Activated T-cell treated with anti-CD3 and anti-CD28 coated beads for 48 hours (primary cell): ENCODE data around the gene KCNH2.

ENCODE experiments used
- DNase-seq: peaks from one replicate; pipeline ENCODE4 v3.0.0-alpha.2; 2020; ENCODE audit warnings: low read depth

KCNH2 gene

DNA sequence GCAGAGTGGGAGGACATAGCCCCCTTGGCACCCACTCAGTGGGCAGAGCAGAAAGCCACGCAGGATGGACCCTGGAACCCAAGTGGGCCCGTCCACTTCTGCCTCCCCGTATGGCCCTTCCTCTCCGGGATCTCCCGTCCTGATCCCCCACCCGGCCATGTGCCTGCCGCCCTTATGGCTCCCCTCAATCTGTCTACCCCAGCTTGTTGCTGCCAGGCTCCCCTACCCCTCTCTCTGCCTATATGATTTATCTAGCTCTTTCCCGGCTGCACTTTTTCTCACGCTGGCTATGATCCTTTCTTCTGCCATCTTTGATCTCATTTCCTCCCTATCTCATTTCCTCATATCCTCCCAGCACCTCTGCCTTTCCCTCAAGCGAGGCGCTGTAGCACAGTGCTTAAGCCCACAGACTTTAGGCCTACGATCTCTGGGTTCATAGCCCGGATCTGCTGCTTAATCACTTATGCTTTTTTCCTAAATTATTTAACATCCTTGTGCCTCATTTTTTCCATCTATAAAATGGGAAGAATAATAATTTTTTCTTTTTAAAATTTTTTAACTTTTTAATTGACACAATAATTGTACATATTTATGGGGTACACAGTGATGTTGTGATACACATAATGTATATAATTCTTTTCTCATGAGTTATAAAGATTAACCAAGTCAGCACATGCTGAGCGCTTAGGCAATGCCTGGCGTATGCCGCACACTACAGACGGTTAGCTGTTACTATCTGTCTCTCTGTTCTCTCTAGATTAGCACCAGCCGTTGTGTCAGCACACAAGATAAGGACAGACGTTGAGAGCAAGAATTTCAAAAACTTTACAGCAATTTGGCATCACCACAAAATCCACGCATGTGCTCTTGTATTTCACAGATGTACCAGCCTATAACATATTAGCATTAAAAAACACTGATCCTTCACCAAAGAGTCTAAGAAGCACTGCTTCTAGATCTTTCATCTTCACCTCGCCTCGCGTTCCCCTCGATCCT is 18.1 kb downstream of the KCNH2 start:
- DNase-seq, result no peak

DNA sequence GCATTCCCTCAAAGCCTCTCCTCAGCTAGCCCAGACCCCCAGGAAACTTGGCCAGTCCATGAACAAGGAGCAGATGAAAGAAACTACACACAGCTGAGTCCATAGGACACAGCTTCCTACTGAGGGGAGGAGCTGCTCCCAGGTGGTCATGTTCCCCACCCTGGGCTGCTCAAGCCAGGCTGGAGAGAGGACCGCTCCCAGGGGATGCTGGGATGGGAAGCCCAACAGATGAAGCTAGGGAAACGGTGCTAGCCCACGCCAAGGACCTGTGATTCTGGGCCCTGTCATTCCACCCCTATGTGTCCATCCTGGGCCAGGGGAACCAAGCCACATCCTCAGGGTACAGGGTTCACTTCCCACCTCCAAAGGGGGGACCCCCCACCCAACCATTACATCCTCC is 19.0 kb downstream of the KCNH2 start:
- no peak for DNase-seq

DNA sequence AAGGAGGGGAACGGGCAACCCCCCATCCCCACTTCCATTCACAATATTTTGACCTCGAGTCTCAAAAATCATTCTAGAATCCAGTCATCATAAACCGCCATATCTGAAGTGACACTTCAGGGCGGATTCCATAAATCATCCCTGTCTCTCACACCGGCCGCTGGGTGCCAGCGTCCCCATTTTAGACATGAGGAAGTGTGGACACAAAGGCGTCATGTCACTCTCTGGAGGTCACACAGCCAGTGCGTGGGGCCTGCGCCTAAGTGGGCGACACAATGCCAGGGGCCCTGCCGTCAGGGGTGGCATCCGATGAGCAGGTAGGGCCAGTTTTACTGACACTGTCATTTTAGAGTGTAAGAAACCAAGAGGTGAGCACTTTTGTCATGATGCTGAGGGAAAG is 19.5 kb downstream of the KCNH2 start:
- no peak for DNase-seq

DNA sequence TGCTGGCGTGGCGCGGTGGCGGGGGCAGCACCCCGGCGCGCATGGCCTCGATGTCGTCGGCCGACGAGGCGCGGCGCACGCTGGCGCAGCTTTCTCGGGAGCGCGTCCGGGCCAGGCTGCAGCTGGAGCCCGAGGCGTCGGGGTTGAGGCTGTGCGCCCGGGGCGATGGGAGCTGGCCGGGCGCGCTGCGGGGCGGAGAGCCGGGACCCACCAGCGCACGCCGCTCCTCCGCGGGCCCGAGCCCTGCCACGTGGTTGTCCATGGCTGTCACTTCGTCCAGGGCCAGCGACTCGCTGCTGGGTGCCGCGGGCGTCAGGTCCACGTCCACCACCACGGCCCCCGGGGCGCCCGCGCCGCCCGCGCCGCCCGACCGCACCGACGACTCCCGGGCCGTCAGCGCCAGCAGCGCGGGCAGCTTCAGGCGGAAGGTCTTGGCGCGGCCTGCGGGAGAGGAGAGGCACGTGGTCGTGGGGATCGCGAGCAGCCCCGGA is 20.0 kb downstream of the KCNH2 start:
- DNase-seq, result no peak

DNA sequence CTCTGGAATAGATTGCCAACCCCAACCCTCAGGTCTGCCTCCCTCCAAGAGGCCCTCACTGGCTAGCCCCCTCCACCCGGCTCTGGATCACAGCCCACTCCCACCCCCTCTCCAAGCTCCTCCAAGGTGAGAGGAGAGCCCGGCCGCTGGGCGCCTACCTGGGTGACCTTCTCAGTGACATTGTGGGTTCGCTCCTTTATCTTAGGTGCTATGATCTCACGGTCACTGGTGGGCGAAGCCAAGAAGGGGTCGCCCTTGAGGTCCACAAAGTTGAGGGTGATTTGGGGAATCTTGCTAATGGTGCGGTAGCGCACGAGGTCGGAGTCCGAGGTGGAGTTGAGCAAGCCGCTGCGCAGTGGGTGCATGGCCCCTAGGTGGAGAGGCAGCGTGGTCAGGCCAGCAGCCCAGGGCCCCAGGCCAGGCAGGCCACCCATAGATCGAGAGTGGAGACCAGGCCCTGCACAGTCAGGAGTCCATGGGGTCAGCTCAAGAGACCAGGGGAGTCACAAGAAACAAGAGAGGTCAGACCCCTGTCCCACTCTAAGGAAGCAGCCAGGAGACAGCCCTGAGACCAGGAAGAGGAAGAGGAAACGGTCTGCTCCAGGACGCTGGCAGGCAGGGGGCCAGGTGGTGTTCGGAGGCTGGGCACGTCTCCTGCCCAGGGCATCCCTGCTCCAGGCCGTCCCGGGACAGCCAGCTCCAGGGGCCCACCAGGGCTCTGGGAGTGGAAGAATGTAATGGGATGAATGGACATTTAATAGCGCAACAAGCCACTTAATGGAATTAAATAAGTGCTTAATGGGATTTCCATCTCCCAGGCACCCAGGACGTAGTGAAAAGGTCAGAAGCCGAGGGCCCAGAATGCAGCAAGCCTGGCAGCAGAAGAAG is 20.7 kb downstream of the KCNH2 start:
- DNase-seq, result no peak

DNA sequence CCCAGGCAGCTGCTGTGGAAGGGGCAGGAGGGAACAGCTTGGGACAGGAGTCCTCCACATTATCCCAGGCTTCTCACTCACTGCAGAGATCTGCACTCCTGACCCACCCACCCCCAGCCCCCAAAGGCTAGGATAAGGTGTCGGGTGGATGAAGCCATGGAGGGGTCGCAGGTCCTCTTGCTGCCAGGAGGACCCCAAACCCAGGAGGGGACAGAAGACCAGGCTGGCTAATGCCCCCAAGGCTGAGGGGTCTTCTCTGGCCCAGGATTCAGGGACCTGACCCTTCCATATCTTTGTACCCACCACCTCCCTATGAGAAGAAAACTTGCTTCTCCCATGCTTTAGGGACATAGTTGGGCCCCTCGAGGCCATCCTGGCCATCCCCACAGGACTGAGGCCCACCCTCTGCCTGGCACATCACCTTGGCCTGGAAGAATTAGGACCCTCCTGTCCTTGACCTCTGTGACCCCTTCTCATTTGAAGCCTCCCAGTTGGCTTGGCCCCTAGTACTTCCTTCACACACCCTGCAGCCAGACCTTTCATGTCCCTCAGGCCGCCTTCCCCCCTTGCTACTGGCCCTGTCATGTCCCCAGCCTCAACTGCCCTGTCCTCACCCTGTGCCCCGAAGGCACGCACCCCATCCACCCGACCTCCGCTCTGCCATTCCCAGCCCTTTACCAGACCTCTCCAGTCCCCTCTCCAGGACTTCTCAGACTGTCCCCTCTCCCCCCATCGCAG is 21.6 kb downstream of the KCNH2 start:
- DNase-seq, result no peak

DNA sequence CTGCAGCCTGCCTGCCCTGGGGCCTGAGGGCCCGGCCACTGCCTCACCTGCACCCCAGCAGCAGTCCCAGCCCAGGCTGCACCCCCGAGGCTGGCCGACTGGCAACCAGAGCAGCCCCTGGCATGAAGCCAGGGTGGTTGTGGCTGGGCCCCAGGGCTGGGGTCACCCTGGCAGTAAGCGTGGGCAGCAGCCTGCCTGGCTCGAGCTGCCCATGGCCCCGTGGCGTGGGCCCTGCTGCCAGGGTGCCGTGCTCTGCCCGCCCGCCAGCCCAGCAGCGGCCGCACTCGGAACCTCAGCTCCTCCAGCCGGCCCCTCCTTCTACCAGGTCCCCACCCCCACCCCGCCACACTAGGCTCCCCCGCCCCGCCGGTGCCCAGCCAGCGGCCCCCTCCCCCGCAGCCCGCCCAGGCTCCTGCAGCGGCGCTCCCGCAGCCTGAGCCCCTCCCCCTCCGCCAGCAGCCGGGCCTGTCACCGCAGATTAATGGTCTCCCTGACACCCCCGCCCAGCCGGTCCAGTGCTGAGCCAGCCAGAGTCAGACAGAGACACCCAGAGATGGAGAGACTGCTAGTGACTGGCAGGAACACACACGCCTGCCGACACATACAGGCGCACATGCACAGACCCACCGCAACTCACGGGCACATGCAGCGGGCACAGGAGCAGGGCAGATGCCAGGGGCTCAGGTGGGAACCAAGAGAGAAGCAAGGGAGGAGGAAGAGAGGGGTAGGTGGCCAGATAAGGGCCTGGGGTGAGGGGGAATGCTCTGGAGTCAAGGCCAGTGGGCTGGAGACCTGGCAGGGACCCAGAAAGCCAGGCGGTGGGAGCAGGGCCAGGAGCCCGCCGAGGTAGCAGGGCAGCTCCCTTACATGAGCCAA is 22.4 kb downstream of the KCNH2 start:
- no peak for DNase-seq

DNA sequence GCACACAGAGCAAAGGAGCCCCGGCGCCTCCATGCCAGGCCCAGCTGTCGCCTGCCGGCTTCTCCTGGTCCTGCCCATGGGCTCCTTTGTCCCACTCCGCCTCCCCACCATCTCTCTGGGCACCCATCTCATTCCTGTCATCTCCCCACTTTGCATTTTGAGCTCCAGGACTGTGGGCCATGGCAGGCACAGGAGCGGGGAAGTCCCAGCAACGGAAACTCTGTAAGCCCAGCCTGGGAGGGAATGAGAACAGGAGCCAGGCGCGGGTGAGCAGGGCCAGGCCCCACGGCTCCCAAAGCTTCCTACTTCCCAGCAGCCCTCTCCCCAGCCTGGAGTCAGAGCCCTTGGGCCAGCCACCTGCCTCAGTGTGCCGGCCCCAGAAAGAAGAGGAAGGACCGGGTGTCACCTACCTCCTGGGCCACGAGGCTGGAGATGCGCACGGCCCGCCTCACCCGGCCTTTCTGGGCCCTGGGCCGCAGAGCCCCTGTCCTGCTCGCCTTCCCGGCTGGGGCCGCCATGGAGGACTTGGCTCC is 23.1 kb downstream of the KCNH2 start:
- no peak for DNase-seq

DNA sequence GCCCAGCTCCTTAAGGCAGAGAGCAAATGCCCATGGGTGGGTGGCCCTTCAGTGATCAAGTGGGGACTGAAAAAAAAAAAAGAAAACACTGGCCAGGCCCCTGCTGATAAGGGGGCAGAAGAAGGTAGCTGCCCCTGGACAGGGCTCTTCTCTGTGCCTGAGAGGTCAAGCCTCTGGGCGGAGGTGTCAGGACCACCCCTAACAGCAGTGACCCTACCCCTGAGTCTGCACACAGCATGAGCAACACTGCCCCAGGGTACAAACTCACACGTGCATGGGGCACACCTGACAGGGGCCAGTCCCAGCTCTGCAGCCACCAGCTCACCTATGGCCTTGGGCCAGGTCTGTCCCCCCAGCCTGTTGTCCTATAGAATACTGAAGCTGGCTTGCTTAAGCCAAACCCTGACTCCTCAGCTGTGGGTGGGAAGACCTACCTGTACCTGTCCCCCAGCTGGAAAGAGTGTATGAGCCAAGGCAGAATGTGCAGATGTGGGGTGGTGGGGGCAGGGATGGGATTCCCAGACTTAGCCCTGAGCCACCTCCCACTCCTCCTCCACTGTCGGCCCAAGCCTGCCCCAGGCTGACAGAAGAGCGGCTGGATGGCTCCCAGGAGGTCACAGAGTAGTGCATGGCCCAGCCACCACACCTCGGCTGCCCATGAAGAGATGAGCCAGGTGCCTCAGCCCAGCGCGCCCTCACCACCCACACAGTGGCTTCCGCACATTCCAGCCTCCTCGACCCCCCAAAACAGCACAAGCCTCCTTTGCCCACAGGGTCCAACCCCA is 23.7 kb downstream of the KCNH2 start:
- no peak for DNase-seq

DNA sequence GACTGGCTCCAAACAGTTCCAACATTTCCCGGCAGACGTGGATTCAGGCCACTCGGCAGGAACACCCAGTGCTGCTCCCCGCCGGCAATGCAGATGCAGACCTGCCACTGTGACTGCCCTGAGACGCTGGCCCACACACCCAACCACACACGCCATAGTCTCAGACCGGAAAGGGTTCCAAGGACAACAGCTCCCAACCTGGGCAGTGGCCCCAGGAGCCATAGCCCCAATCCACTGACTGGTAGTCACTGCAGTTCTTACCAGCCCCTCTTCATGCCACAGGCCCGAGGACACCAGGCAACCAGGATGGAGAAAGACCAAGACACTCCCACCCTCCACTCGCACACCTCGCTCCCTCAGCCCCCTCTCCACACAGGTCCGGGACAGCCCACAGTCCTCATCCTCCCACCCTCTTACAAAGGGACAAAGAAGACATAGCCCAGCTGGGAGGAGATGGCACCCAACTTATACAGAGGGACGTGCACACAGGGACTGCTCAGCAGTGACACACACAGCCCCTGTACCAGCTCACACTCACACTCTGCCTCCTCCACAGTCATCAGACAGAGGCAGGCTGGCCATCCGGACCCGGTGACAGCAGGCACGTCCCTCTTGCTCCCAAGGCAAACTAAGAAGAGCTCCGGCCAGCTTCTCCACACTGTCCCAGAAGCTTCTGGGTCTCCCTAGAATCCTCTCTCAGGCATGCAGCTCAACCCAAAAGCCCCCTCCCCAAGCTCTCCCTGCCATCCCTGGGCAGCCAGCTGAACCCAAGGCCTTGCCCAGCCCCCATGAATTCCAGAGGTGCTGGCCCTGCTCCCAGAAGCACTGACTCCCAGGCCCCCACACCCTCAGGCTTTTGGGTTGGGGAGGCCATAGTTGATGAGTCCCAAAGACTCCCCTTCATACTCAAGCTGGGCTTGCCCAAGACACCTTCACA is 24.8 kb downstream of the KCNH2 start:
- DNase-seq, result no peak

DNA sequence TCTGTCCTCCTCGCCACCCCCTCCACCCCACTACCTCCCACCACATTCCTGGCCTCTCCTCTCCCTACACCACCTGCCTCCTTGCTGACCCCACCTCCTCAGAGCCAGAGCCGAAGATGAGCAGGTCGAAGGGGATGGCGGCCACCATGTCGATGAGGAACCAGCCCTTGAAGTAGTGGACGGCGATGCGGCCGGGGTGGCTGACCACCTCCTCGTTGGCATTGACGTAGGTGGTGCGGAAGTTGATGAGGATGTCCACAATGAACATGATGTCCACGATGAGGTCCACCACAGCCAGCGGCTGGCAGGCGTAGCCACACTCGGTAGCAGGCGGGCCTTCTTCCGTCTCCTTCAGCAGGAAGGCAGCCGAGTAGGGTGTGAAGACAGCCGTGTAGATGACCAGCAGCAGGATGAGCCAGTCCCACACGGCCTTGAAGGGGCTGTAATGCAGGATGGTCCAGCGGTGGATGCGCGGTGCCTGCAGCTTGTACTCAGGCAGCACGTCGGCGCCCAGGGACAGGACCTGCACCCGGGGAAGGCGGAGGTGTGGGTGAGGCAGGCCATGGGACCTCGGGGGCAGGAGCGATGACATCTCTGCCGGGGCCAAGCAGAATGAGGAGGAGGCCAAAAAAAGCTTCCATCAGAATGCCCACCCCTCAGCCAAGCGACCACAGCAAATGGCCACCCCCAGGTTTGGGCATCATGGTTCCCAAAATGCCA is 25.6 kb downstream of the KCNH2 start:
- no peak for DNase-seq

DNA sequence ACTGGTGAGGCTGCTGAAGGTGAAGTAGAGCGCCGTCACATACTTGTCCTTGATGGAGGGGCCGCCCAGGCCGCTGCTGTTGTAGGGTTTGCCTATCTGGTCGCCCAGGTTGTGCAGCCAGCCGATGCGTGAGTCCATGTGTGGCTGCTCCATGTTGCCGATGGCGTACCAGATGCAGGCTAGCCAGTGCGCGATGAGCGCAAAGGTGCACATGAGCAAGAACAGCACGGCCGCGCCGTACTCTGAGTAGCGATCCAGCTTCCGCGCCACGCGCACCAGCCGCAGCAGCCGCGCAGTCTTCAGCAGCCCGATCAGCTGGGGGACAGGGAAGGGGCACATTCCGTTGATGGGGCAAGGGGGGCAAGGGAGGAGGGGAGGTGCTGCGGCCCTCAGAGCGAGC is 26.6 kb downstream of the KCNH2 start:
- DNase-seq, result no peak

DNA sequence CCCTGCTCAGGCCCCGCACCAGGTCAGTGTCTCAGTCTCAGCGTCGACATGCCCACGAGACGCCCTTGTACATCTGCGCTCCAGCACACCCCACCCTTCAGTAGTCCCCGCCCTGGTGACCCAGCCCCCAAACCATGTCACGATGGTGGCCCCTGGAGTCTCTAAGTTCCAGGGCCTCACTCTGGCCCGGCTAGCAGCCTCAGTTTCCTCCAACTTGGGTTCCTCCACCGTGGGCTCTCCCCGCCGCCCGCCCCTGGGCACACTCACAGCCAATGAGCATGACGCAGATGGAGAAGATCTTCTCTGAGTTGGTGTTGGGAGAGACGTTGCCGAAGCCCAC is 27.0 kb downstream of the KCNH2 start:
- DNase-seq, result no peak

DNA sequence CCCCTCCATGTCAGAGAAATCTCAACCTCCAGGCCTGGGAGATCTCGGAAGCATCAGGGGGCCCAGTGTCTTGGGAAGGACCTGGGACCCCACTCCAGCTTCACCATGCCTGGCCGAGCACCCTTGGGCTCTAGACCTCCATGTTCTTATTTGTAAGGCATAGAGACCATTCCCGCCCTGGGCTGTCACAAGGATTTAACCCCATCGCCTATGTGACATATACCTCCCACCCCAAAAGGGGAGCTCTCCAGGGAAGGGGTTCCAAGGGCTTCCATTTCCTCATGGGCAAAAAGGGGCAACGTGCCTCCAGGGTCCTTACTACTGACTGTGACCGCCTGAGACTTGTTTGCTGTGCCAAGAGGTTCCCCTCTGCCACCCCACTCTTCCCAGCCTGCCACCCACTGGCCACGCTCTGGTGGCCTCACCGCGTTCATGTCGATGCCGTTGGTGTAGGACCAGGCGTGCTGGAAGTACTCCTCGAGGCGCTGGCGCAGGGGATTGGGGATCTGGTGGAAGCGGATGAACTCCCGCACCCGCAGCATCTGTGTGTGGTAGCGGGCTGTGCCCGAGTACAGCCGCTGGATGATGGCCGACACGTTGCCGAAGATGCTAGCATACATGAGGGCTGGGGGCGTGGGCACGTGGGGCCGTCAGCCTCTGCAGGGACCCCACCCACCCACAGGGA is 27.5 kb downstream of the KCNH2 start:
- DNase-seq, result no peak

DNA sequence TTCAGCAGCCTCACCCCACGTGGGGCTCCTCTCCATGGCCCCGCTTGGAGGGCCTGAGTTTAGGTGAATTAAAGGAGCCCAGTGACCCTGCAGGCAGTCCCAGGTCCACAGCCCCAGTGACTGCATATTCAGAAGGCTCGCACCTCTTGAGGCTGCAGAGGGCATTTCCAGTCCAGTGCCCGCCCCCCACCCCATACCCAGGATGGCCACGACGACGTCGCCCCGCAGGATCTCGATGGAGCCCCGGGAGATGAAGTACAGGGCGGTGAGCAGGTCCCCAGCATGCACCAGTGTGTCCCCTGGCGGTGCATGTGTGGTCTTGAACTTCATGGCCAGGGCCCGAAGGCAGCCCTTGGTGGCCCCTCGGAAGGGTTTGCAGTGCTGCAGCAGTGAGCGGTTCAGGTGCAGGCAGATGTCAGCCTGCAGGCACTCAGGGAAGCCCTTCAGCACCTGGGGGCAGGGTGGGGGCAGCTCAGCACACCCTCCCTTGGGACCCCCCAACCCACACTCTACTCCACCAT is 28.1 kb downstream of the KCNH2 start:
- DNase-seq, result no peak

DNA sequence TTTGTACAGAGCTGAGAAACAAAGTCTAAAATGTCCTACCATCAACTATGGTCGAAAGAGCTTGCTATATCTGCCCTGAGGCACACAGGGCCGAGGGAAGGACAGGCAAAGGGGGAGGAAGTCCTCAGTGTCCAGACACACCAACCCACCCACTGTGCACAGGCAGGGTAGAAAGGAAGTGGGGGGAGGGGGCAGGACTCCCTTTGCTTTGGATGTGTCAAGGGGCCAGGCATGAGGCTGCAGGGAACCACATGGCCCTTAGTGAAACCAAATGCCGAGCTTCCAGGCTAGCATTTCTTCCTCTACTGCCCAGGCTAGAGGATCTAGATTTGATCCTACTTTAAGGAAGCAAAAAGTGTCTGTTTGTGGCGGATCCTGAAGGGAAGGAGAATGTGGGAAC is 28.6 kb downstream of the KCNH2 start:
- no peak for DNase-seq

DNA sequence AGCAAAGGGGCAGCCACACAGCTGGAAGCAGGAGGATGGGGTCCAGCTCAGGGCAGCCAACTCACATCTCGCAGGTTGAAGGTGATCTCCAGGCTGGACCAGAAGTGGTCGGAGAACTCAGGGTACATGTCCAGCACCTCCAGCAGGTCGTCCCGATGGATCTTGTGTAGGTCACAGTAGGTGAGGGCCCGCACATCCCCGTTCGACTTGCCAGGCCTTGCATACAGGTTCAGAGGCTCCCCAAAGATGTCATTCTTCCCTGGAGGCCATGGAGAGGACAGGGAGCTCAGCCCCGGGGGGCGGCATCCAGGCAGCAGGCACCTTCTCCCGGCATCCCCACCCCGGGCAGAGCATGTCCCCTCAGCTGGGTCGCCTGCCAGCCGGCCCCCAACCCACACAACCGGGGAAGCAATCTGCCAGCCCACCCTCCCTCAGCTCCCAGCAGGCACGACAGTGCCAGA is 29.3 kb downstream of the KCNH2 start:
- DNase-seq, result no peak
